Activated CD4-positive, alpha-beta T cell treated with anti-CD3 and anti-CD28 coated beads, Interleukin-2, amount 10 ng/mL, durations not matched to agents 24 days and 14 days (primary cell): ENCODE results near the gene PLA2G4A. TPM values are rescaled to one million over a fixed set of nuclear protein-coding genes. Genes with fewer than 3 reads are reported as not detected.

Experiments
- DNase-seq: peaks from one replicate; pipeline ENCODE4 v3.0.0; 2022
- H3K27ac Mint-ChIP-seq: one replicate; pipeline ENCODE4 v1.8.0; 2022; ENCODE audit warnings: mild to moderate bottlenecking, mixed read lengths
- H3K27me3 Mint-ChIP-seq: one replicate; pipeline ENCODE4 v1.8.0; 2022; ENCODE audit warnings: mixed read lengths
- H3K36me3 Mint-ChIP-seq: one replicate; pipeline ENCODE4 v1.8.0; 2022; ENCODE audit warnings: low read depth, mild to moderate bottlenecking, mixed read lengths
- H3K4me1 Mint-ChIP-seq: one replicate; pipeline ENCODE4 v1.8.0; 2021; ENCODE audit warnings: mixed read lengths
- H3K4me3 Mint-ChIP-seq: one replicate; pipeline ENCODE4 v1.8.0; 2022; ENCODE audit warnings: mild to moderate bottlenecking, moderate library complexity, mixed read lengths
- H3K9me3 Mint-ChIP-seq: one replicate; pipeline ENCODE4 v1.8.0; 2021; ENCODE audit warnings: mixed read lengths
- intact Hi-C: fragments of 100-400 bp; cut with micrococcal nuclease; formaldehyde crosslinking; loops from one replicate; pipeline ENCODE4 v1.15.1; 2023
- total RNA-seq: library from RNA; stranded (reverse); gene quantifications from 2 replicates; pipeline ENCODE4 v1.2.3, GENCODE V29; 2022

The PLA2G4A gene
- total RNA-seq, 1 donor from 2014 or later = 0.44 TPM

DNA sequence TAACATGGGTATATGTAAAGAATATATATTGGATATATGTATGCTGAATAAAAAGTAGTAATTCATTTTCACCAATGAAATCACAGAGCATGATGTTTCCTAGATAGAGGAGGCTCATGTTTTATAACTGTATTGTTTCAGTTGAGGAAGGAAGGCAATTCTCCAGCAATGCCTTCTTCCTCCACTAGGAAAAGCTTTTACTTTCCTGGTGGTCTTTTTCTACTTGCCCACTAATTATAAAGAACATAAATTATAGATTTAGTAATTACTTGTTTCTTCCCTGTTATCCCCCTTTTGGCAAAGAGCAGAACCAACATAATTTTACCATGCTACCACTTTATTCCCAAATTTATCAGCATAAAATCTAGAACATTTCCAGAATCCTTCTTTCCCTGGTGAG, 159.0 kb downstream of the PLA2G4A start:
- H3K27ac Mint-ChIP-seq = no peak overlapping the region

DNA sequence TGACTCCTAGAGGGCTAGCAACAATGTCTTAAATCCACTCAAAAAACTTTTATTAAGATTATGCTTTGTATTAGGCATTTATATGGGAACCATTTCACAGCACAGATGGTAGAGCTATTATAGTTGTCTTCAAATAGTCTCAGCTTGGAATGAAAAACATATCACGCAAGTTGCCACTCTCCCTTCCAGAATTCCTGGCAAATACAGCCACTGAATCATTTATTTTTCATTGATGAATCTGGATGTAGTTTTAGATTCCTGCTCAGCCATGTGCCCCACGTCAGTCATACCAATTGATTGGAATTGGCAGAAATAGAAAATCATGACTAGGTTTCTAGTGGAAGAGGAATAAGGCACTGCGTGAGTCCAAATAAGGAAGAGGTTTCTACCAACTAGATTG, 165.2 kb downstream of the PLA2G4A start:
- intact Hi-C loops = no loop called here
- Mint-ChIP-seq H3K4me3 (no peak overlapping the region), H3K27ac (no peak overlapping the region), H3K27me3 (peaks cover 5% of the 10 kb centered on the region), H3K9me3 (no peaks in the 10 kb centered on the region), H3K36me3 (no peaks in the 10 kb centered on the region), H3K4me1 (no peaks in the 10 kb centered on the region)
- DNase-seq = no peak

More for the DNA sequence above, 159.0 kb downstream of the PLA2G4A start:
- H3K9me3 Mint-ChIP-seq = no peaks in the 10 kb centered on the region
- intact Hi-C loops = no loop called here
- no peaks in the 10 kb centered on the region for H3K36me3 Mint-ChIP-seq
- H3K4me1 Mint-ChIP-seq = no peaks in the 10 kb centered on the region
- no peak overlapping the region for H3K4me3 Mint-ChIP-seq
- H3K27me3 Mint-ChIP-seq = peaks cover 3% of the 10 kb centered on the region
- DNase-seq = no peak

DNA sequence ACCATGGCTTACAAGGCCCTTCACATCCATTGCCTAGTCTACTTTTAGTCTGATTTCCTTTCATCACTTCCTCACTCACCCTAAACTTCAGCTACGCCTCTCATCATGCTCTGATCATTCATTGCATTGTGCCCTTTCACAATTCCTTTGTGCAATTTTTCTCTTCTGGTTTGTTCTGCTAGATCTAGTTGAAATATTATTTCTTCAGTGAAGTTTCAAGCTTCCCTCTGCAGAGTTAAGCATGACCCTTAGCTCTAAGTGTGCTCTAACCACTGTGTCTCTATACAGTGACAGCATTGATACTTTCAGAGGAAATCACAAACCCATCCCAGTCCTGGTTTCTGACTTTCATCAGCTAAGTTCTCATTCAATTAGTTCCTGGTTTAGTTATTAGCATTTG, 166.1 kb downstream of the PLA2G4A start:
- Mint-ChIP-seq H3K27ac (no peak overlapping the region), H3K4me3 (no peak overlapping the region), H3K27me3 (peaks cover 4% of the 10 kb centered on the region)

DNA sequence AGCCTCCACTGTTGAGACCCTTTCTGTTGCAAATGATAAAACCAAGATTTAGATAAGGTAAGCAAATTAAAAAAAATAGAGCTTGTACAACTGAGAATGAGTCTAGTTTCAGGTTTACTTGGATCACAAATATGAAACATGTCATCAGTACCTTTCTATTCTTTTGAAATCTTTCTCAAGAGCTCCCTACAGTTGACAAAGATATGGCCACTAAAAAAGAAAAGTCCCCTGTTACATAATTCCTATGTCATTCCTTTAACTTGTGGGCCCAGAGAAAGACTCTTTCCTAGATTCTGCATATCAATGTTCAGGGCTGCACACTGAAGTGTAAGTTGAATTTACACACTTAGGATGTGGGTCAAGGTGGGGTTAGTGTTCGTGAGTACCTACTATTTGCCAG, 168.1 kb downstream of the PLA2G4A start:
- intact Hi-C loops = no loop called here
- no peak for DNase-seq
- peaks cover 2% of the 10 kb centered on the region for H3K27me3 Mint-ChIP-seq
- no peak overlapping the region for H3K27ac Mint-ChIP-seq
- H3K36me3 Mint-ChIP-seq = no peaks in the 10 kb centered on the region
- H3K4me3 Mint-ChIP-seq = no peak overlapping the region
- no peaks in the 10 kb centered on the region for H3K4me1 Mint-ChIP-seq
- no peaks in the 10 kb centered on the region for H3K9me3 Mint-ChIP-seq

More for the DNA sequence above, 166.1 kb downstream of the PLA2G4A start:
- intact Hi-C loops = no loop called here
- Mint-ChIP-seq H3K9me3 (no peaks in the 10 kb centered on the region), H3K4me1 (no peaks in the 10 kb centered on the region), H3K36me3 (no peaks in the 10 kb centered on the region)
- no peak for DNase-seq

DNA sequence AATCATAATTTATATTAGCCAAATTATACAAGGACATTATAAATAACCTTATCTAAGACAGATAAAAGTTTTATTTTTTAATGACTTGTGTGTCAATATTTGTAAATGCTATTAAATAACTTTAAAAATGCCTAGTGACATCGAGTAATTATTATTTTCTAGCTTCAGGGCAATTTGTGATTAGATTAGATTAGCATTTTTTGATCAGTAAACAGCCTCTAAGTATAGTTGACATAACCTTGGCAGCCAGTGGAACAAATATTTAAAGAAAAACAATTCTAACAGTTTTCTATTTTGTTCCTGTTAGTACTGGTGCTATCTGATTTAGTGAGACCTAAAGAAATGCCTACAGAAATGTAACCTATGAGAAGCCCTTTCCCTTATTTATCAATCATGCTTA, 169.1 kb downstream of the PLA2G4A start:
- no peak for DNase-seq
- Mint-ChIP-seq H3K9me3 (no peaks in the 10 kb centered on the region), H3K27ac (no peak overlapping the region), H3K4me1 (no peaks in the 10 kb centered on the region), H3K36me3 (no peaks in the 10 kb centered on the region), H3K4me3 (no peak overlapping the region), H3K27me3 (peaks cover 2% of the 10 kb centered on the region)
- intact Hi-C loops = no loop called here

DNA sequence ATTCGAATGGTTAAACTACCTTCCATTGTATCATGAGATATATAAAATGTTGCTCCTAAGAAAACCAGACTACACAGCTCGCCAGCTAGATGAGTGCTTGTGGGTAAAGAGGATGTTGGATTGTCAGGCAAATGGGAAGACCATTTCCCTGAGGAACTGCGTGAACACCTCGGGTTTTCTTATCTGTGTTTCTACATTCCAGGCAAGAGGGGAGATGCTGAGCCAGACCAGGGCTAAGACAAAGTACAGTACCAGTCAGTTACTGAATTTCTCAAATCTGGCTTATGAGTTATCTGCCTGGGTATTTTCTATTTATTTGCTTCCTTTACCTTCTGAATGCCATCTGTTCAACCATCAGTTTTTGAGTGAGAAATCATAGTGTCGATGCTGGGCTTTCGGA, 170.8 kb downstream of the PLA2G4A start:
- Mint-ChIP-seq H3K9me3 (no peaks in the 10 kb centered on the region), H3K4me1 (no peaks in the 10 kb centered on the region), H3K36me3 (no peaks in the 10 kb centered on the region), H3K4me3 (no peak overlapping the region), H3K27ac (no peak overlapping the region), H3K27me3 (no peaks in the 10 kb centered on the region)
- no peak for DNase-seq
- intact Hi-C loops = no loop called here

DNA sequence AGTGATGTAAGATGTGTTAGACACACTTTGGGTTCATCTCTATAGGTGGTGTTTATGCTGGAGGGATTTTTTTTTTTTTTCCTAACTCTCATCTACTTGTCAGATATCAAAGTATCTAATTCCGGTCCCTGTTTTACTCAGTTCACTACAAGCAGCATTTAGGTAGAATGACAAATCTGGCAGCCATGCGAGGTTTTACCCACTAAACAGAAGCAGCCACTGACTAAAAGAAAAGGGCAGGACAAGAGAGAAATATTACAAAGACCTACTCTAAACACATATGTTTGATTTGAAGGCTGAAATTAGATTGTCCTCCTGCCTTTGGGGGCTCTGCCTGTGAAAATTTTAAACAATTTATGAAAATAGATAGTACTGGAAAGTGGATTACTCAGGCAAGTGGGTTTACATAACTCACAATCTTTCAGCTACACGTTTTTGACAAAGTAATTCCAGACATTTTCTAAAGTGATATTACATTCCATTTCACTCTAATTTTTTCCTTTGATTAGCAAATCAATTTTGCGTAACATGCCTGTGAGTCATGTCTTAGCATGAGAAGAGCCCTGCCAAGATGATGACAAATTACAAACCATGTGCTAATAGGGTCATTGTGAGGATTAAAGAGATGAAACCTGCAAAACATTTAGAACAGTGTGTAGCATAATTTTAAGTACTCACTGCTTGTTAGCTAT, 172.6 kb downstream of the PLA2G4A start:
- Mint-ChIP-seq H3K27ac (no peak overlapping the region), H3K4me3 (no peak overlapping the region), H3K9me3 (no peaks in the 10 kb centered on the region), H3K4me1 (no peaks in the 10 kb centered on the region), H3K36me3 (no peaks in the 10 kb centered on the region), H3K27me3 (no peaks in the 10 kb centered on the region)
- intact Hi-C loops = no loop called here
- DNase-seq = no peak

DNA sequence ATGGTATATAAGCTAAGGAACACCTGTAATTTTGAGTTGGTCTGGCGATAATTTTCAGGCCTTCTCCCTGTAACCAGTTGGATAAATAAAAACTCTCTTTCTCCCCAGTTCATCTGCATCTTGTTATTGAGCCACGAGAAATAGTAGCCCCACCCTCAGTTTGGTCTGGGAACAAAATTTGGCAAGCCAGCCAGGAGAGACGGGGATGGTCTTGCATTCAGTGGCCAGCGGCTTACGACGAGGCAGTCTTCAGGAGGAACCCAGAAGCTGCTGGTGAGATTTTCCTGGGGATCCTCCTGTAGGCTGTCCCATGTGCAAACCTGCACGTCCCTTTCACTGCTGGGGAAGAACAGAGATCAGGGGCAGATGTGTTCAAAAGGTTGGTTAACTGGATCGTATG, 174.6 kb downstream of the PLA2G4A start:
- Mint-ChIP-seq H3K4me1 (no peaks in the 10 kb centered on the region), H3K9me3 (no peaks in the 10 kb centered on the region), H3K27me3 (no peaks in the 10 kb centered on the region), H3K36me3 (no peaks in the 10 kb centered on the region), H3K4me3 (no peak overlapping the region), H3K27ac (no peak overlapping the region)
- intact Hi-C loops = no loop called here
- no peak for DNase-seq

DNA sequence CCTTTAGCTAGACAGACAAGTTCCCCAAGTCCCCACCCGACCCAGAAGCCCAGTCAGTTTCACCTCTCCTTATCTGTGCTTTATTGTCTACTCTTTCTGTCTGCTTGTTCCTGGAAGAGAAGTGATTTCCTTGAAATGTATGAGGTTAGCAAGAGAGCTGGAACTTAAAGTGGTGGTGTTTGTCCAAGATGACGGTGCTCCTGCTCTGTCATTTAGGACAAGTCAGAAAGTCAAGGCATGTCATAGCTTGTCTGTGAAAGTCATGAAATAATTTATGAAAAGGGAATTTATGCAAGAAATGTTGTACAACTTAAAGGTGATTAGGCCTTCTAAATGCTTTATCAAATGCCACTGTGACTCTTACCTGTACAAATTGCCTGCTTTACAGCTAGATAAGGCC, 178.1 kb downstream of the PLA2G4A start:
- intact Hi-C loops = no loop called here

DNA sequence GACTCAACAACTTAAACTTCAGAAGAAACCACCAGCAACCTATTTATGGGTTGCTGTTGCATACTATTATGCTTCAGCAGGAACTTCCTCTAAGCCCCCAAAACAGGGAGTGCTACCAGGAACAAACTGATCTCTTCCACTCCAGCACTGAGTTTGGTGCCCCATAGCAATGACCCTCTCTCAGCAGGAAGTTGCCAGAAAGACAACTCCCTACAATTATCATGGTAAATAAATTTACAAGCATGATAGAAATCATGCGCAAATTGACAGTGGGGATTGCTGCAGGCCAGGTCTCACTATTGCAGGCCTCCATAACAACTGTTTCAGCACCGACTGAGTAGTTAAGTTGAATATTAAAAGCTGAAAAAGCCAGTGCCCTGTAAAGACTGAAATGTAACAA, 180.6 kb downstream of the PLA2G4A start:
- intact Hi-C loops = no loop called here
- H3K27me3 Mint-ChIP-seq = no peaks in the 10 kb centered on the region

More for the DNA sequence above, 178.1 kb downstream of the PLA2G4A start:
- Mint-ChIP-seq H3K4me1 (no peaks in the 10 kb centered on the region), H3K9me3 (no peaks in the 10 kb centered on the region), H3K4me3 (no peak overlapping the region), H3K27me3 (no peaks in the 10 kb centered on the region), H3K36me3 (no peaks in the 10 kb centered on the region), H3K27ac (no peak overlapping the region)
- no peak for DNase-seq

DNA sequence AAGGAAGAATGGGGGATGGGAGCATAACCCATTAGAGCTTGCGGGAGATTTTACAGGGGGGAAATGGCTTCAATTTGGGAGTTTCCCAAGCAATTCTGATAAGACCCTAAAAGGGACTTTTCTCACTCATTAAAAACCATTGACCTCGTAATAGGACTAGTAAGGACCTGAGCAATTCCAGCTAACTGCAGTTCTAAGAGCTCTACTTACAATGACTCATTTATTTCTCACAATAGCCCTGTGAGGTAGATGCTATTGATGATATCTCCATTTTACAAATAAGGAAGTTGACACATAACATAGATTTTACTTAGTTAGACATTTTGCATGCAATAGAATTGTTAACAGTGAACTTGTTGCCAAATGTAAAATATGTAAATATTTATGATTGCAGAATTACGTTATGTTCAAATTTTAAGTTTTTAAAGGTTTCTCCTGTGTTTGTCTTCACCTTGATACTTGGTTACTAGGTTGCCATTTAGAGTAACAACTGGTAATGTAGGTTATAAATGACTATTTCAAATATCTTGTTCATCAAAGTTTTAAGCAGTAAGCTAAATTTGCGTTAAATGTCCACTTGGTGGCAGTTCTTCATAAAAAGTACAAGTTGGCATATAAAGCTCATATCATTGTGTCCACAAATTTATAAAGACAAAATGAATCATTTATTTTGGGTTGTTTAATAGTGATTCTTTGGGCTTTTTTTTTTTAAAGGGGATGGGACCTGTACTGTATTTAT, 182.0 kb downstream of the PLA2G4A start:
- Mint-ChIP-seq H3K4me1 (no peaks in the 10 kb centered on the region), H3K27ac (no peak overlapping the region), H3K27me3 (no peaks in the 10 kb centered on the region), H3K36me3 (no peaks in the 10 kb centered on the region), H3K4me3 (no peak overlapping the region), H3K9me3 (no peaks in the 10 kb centered on the region)
- intact Hi-C loops = no loop called here
- no peak for DNase-seq

More for the DNA sequence above, 180.6 kb downstream of the PLA2G4A start:
- Mint-ChIP-seq H3K36me3 (no peaks in the 10 kb centered on the region), H3K4me1 (no peaks in the 10 kb centered on the region), H3K4me3 (no peak overlapping the region), H3K27ac (no peak overlapping the region), H3K9me3 (no peaks in the 10 kb centered on the region)
- DNase-seq = no peak

DNA sequence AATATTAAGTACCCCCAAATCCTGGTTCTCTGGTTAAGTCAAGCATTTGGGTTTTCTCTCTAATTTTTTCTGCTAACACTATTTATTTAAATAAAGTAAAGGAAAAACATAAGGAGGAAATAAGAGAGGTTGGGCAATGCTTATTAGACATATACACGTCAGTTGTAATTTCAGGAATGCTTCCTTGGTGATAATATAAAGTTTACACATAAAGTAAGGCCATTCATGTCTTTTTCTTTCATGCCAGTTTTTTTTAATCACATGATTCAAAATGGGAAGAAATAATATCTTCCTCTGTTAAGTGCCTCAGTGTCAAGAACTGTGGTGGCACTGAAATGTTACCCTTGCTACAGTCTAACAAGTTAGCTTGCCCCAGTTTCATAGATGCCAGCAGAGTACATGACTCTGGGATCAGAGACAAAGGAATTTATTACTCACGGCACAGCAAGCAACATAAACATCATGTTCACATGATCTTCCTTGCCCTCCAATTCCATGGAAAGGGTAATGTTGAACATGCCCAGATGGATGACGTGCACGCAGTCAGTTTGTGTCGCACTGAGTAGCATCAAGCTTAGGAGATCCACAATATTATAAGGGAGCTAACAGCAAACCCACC, 184.9 kb downstream of the PLA2G4A start:
- H3K27me3 Mint-ChIP-seq = no peaks in the 10 kb centered on the region
- no peak overlapping the region for H3K4me3 Mint-ChIP-seq
- DNase-seq = no peak
- no peaks in the 10 kb centered on the region for H3K4me1 Mint-ChIP-seq
- H3K9me3 Mint-ChIP-seq = no peaks in the 10 kb centered on the region
- no peak overlapping the region for H3K27ac Mint-ChIP-seq
- H3K36me3 Mint-ChIP-seq = no peaks in the 10 kb centered on the region
- intact Hi-C loops = no loop called here

DNA sequence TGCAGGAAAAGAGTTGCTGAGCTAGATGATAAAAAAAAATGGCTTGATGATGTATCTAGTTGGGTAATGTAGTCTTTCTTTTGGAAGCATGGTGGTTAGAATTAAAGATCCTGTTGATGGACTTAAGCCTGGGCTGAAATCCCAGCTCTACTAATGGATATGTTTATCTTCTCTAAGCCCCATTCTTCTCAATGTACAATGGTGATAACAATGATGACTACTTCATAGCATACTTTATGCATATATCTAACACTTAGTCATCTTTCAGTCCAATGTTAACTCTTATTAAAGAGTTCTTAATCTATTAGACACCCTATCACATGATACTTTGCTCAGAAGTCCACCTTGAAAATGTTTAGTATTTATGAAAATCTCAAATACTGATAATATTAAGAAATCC, 189.5 kb downstream of the PLA2G4A start:
- Mint-ChIP-seq H3K4me1 (no peaks in the 10 kb centered on the region), H3K9me3 (no peaks in the 10 kb centered on the region), H3K4me3 (no peak overlapping the region), H3K27me3 (no peaks in the 10 kb centered on the region), H3K27ac (no peak overlapping the region), H3K36me3 (no peaks in the 10 kb centered on the region)
- intact Hi-C loops = no loop called here
- DNase-seq = no peak

DNA sequence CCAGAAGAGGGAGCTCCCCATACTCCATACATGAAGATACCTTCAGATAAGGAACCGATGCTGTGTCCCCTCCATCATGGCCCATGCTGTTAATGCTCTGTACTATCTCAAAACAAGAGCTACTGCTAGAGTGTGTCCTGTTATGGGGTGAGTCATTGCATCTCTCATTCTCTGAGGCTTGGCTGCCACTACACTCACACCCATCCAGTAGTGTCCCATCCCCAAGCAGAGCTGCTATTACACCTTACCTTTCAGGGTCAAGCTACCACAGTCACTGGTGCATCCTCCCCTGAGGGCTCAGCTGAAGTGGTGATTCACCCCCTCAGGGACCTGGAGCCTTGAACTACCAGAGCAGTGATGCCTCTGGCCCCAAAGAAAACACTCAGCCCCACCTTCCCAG, 198.5 kb downstream of the PLA2G4A start:
- Mint-ChIP-seq H3K4me3 (no peak overlapping the region), H3K9me3 (no peaks in the 10 kb centered on the region), H3K36me3 (no peaks in the 10 kb centered on the region), H3K27me3 (no peaks in the 10 kb centered on the region), H3K27ac (no peak overlapping the region), H3K4me1 (no peaks in the 10 kb centered on the region)
- no peak for DNase-seq
- intact Hi-C loops = no loop called here
